ENCODE data around the gene SETBP1.

- TF ChIP-seq CTCF (IDR thresholded peaks at IDR 0.05; ENCODE audit: low read length) (no peak), EZH2 (IDR thresholded peaks at IDR 0.05; ENCODE audit: borderline replicate concordance, low read length) (no peak)
Measured at GRCh38 chr18:44793685-44794084, 113.0 kb downstream of the SETBP1 start.
